ENCODE measurements around the gene TEDDM1.

The TEDDM1 gene

DNA sequence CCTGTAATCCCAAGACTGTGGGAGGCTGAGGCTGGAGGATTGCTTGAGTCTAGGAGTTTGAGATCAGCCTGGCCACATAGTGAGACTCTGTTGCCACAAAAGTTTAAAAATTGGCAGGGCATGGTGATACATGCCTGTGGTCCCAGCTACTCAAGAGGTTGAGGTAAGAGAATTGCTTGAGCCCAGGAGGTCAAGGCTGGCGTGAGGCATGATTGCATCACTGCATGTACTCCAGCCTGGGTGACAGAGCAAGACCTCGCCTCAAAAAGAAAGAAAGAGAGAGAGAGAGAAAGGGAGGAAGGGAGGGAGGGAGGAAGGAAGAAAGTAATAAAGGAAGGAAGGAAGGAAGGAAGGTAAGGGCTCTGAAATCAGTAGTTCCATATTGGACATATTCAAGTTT lies 33.9 kb downstream of the TEDDM1 start:
- Histone ChIP-seq H3K4me3 (ENCODE audit: low read depth in 1 of 2, low read length in 2 of 2) (no peak overlapping the region), H3K9ac (ENCODE audit: low read depth in 1 of 2, low read length in 2 of 2) (no peak overlapping the region), H3K36me3 (ENCODE audit: control insufficient read depth in 1 of 2, insufficient read depth in 2 of 2, low read length in 2 of 2) (no peaks in the 10 kb centered on the region), H3K27me3 (ENCODE audit: control insufficient read depth in 1 of 2, insufficient read depth in 2 of 2, low read length in 2 of 2) (no peaks in the 10 kb centered on the region), H3K4me1 (ENCODE audit: control insufficient read depth in 1 of 2, insufficient read depth in 2 of 2, low read length in 2 of 2) (no peaks in the 10 kb centered on the region), H3K27ac (ENCODE audit: low read depth, low read length) (no peak overlapping the region), H3K9me3 (ENCODE audit: control insufficient read depth in 1 of 2, low read length in 2 of 2) (no peaks in the 10 kb centered on the region)

DNA sequence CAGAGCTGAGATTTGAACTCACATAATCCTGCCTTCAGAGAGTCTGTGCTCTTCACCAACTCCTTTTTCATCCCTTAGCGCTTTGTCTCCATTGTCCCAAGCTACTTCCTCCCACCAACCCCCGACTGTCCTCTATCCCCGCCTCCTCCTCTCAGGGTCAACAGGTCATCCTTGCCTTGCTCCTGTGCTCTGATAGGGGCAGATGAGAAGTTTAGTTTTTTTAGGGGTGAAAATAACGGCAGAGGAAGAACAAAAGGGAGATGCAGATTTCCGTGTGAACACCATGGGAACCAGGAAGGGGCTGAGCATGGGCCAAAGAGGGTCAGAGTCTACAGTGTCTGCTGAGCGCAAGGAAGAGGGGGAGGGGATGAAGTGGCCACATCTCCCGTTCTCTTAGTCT lies 40.8 kb downstream of the TEDDM1 start:
- Histone ChIP-seq H3K9ac (ENCODE audit: low read depth in 1 of 2, low read length in 2 of 2) (no peak overlapping the region), H3K4me1 (ENCODE audit: control insufficient read depth in 1 of 2, insufficient read depth in 2 of 2, low read length in 2 of 2) (no peaks in the 10 kb centered on the region), H3K4me3 (ENCODE audit: low read depth in 1 of 2, low read length in 2 of 2) (no peak overlapping the region), H3K36me3 (ENCODE audit: control insufficient read depth in 1 of 2, insufficient read depth in 2 of 2, low read length in 2 of 2) (no peaks in the 10 kb centered on the region), H3K27ac (ENCODE audit: low read depth, low read length) (no peak overlapping the region), H3K9me3 (ENCODE audit: control insufficient read depth in 1 of 2, low read length in 2 of 2) (no peaks in the 10 kb centered on the region), H3K27me3 (ENCODE audit: control insufficient read depth in 1 of 2, insufficient read depth in 2 of 2, low read length in 2 of 2) (no peaks in the 10 kb centered on the region)

DNA sequence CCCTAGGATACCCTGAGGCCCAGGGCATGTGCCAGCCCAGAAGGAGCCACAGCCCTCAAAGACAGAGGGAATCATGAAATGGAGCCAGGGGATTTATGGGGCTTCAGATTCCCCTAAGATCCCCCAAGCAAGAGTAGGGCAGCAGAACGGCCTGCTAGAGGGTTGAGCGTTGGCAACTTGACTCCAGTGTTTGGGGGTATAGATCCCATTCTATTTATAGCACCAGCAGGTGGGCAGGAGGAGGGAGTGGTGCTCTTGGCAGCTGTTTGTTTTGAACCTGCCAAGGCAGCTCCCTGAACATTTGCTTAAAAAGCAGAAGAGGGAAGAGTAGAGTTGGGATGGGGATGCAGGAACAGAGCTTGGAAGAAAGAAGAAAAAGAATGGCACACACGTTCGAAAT lies 42.6 kb downstream of the TEDDM1 start:
- Histone ChIP-seq H3K27ac (ENCODE audit: low read depth, low read length) (no peak overlapping the region), H3K9me3 (ENCODE audit: control insufficient read depth in 1 of 2, low read length in 2 of 2) (no peaks in the 10 kb centered on the region), H3K4me1 (ENCODE audit: control insufficient read depth in 1 of 2, insufficient read depth in 2 of 2, low read length in 2 of 2) (no peaks in the 10 kb centered on the region), H3K27me3 (ENCODE audit: control insufficient read depth in 1 of 2, insufficient read depth in 2 of 2, low read length in 2 of 2) (no peaks in the 10 kb centered on the region), H3K9ac (ENCODE audit: low read depth in 1 of 2, low read length in 2 of 2) (no peak overlapping the region), H3K4me3 (ENCODE audit: low read depth in 1 of 2, low read length in 2 of 2) (no peak overlapping the region), H3K36me3 (ENCODE audit: control insufficient read depth in 1 of 2, insufficient read depth in 2 of 2, low read length in 2 of 2) (no peaks in the 10 kb centered on the region)

DNA sequence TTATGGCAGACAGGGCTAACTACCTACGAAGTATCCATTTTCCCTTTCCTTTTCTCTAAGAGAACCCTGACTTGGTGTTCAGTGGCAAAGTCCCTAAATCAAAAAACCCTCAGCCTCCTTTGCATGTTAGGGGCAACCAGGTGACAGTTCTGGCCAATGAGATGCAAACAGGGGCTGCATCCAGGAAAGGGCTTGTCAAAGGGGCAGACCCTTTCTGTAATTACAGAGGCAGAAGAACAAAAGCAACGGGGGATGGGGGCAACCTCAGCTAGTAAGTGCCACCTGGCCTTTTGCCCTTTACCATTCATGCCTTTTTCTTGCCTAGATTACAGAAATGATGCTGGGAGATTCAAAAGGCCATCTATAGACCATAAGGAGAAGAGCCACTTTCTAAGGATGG lies 43.3 kb downstream of the TEDDM1 start:
- Histone ChIP-seq H3K9me3 (ENCODE audit: control insufficient read depth in 1 of 2, low read length in 2 of 2) (no peaks in the 10 kb centered on the region), H3K36me3 (ENCODE audit: control insufficient read depth in 1 of 2, insufficient read depth in 2 of 2, low read length in 2 of 2) (no peaks in the 10 kb centered on the region), H3K4me3 (ENCODE audit: low read depth in 1 of 2, low read length in 2 of 2) (no peak overlapping the region), H3K27me3 (ENCODE audit: control insufficient read depth in 1 of 2, insufficient read depth in 2 of 2, low read length in 2 of 2) (no peaks in the 10 kb centered on the region), H3K27ac (ENCODE audit: low read depth, low read length) (no peak overlapping the region), H3K4me1 (ENCODE audit: control insufficient read depth in 1 of 2, insufficient read depth in 2 of 2, low read length in 2 of 2) (no peaks in the 10 kb centered on the region), H3K9ac (ENCODE audit: low read depth in 1 of 2, low read length in 2 of 2) (no peak overlapping the region)

DNA sequence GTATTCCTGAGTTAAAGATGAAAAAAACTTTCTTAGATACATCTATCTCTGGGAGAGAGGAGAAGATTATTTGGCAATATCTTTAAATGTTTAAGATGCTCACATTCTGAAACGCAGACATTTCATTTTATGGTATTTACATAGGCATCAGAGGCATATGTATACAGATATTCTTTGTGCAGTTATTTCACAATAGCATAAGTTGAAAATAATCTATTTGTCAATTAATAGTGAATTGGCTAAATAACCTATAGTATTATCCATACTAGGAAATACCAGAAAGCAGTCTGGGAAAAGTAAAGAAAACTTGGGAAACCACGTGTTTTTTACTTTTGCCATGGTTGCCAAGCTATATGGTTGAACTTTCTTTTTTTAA lies 44.8 kb downstream of the TEDDM1 start:
- no peaks in the 10 kb centered on the region for H3K9me3 ChIP-seq (ENCODE audit: control insufficient read depth in 1 of 2, low read length in 2 of 2)
- H3K27me3 ChIP-seq (ENCODE audit: control insufficient read depth in 1 of 2, insufficient read depth in 2 of 2, low read length in 2 of 2) = no peaks in the 10 kb centered on the region
- no peak overlapping the region for H3K9ac ChIP-seq (ENCODE audit: low read depth in 1 of 2, low read length in 2 of 2)
- no peaks in the 10 kb centered on the region for H3K36me3 ChIP-seq (ENCODE audit: control insufficient read depth in 1 of 2, insufficient read depth in 2 of 2, low read length in 2 of 2)
- no peak overlapping the region for H3K27ac ChIP-seq (ENCODE audit: low read depth, low read length)
- H3K4me3 ChIP-seq (ENCODE audit: low read depth in 1 of 2, low read length in 2 of 2) = no peak overlapping the region
- no peaks in the 10 kb centered on the region for H3K4me1 ChIP-seq (ENCODE audit: control insufficient read depth in 1 of 2, insufficient read depth in 2 of 2, low read length in 2 of 2)

- Histone ChIP-seq H3K36me3 (ENCODE audit: control insufficient read depth in 1 of 2, insufficient read depth in 2 of 2, low read length in 2 of 2) (no peaks in the 10 kb centered on the region), H3K9ac (ENCODE audit: low read depth in 1 of 2, low read length in 2 of 2) (no peak overlapping the region), H3K9me3 (ENCODE audit: control insufficient read depth in 1 of 2, low read length in 2 of 2) (no peaks in the 10 kb centered on the region), H3K27me3 (ENCODE audit: control insufficient read depth in 1 of 2, insufficient read depth in 2 of 2, low read length in 2 of 2) (no peaks in the 10 kb centered on the region), H3K27ac (ENCODE audit: low read depth, low read length) (no peak overlapping the region), H3K4me3 (ENCODE audit: low read depth in 1 of 2, low read length in 2 of 2) (no peak overlapping the region), H3K4me1 (ENCODE audit: control insufficient read depth in 1 of 2, insufficient read depth in 2 of 2, low read length in 2 of 2) (no peaks in the 10 kb centered on the region)
These were observed 48.6 kb downstream of the TEDDM1 start for GRCh38 chr1:182351790-182352364.

GRCh38 chr1:182350839-182351238 lies 49.6 kb downstream of the TEDDM1 start:
- no peaks in the 10 kb centered on the region for H3K4me1 ChIP-seq (ENCODE audit: control insufficient read depth in 1 of 2, insufficient read depth in 2 of 2, low read length in 2 of 2)
- no peak overlapping the region for H3K27ac ChIP-seq (ENCODE audit: low read depth, low read length)
- no peak overlapping the region for H3K4me3 ChIP-seq (ENCODE audit: low read depth in 1 of 2, low read length in 2 of 2)
- no peak overlapping the region for H3K9ac ChIP-seq (ENCODE audit: low read depth in 1 of 2, low read length in 2 of 2)
- H3K27me3 ChIP-seq (ENCODE audit: control insufficient read depth in 1 of 2, insufficient read depth in 2 of 2, low read length in 2 of 2) = no peaks in the 10 kb centered on the region
- no peaks in the 10 kb centered on the region for H3K36me3 ChIP-seq (ENCODE audit: control insufficient read depth in 1 of 2, insufficient read depth in 2 of 2, low read length in 2 of 2)
- no peaks in the 10 kb centered on the region for H3K9me3 ChIP-seq (ENCODE audit: control insufficient read depth in 1 of 2, low read length in 2 of 2)

DNA sequence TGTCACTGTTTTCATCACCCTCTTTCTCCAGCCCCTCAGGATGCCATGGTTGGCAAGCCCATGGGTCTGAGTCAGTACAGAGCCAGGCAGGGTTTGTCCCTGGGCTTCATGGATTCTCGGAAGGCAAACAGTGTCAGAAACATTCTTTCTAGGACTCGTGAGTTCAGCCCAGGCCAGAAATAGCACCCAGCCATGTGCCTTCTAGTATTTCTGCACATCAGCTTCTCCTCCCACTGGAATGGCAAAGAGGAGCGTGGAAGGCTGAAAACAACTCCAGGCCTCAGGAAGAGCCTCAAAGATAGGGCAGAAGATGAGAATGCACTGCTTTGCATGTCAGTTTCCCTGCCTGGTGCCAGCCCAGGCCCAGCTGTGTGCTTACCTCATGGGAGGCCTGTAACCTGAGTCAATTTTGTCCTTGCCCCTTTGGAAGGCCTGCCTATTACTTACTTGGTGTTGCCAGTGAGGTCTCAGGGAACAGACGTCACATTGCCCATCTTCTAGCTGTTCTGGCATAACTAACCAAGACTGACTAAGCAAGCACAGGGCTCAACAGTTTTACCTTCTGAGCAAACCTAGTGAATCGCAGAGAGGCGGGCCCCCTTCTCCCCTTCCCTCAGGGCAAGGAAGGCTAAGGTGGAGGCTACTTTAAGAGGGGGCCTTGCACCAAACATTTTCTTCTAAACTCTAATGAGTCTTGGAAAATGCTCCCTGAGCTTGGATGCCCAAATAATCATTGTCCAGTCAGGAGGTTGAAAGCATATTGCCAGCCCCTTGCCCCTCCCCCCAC lies 51.3 kb downstream of the TEDDM1 start:
- Histone ChIP-seq H3K27me3 (ENCODE audit: control insufficient read depth in 1 of 2, insufficient read depth in 2 of 2, low read length in 2 of 2) (no peaks in the 10 kb centered on the region), H3K4me1 (ENCODE audit: control insufficient read depth in 1 of 2, insufficient read depth in 2 of 2, low read length in 2 of 2) (no peaks in the 10 kb centered on the region), H3K27ac (ENCODE audit: low read depth, low read length) (no peak overlapping the region), H3K36me3 (ENCODE audit: control insufficient read depth in 1 of 2, insufficient read depth in 2 of 2, low read length in 2 of 2) (no peaks in the 10 kb centered on the region), H3K4me3 (ENCODE audit: low read depth in 1 of 2, low read length in 2 of 2) (no peak overlapping the region), H3K9ac (ENCODE audit: low read depth in 1 of 2, low read length in 2 of 2) (no peak overlapping the region), H3K9me3 (ENCODE audit: control insufficient read depth in 1 of 2, low read length in 2 of 2) (no peaks in the 10 kb centered on the region)

All from duodenal mucosa (tissue), 2 donors.